Panc1 (cell line): ENCODE results near the gene MORC4.

Experiments used
- CTCF ChIP-seq: fragments of 450-650 bp; IDR thresholded peaks from 2 replicates; pipeline ENCODE4 v1.5.1; 2017; ENCODE audit warnings: mild to moderate bottlenecking
- POLR2AphosphoS5 ChIP-seq: IDR thresholded peaks from 2 replicates; pipeline ENCODE4 v1.6.1; 2012; ENCODE audit warnings: mild to moderate bottlenecking, low read depth, low read length, moderate library complexity
- REST ChIP-seq, 2 experiments: IDR thresholded peaks; 2 replicates each; pipeline ENCODE4 v1.6.1; 2011 to 2012; ENCODE audit warnings: low read depth in 2 of 2, control low read depth in 1 of 2, low read length in 1 of 2, mild to moderate bottlenecking in 1 of 2, moderate library complexity in 1 of 2; ENCODE audit not compliant: insufficient read depth in 1 of 2
- SIN3A ChIP-seq: IDR thresholded peaks from 2 replicates; pipeline ENCODE4 v1.6.1; 2012; ENCODE audit warnings: low read depth, mild to moderate bottlenecking, low read length, moderate library complexity, borderline replicate concordance; ENCODE audit not compliant: insufficient read depth
- TCF7L2 ChIP-seq: IDR thresholded peaks from 2 replicates; pipeline ENCODE4 v1.6.1; 2011; ENCODE audit warnings: mild to moderate bottlenecking, low read depth, low read length, inconsistent platforms

GRCh38 chrX:106903291-106903824 is 96.7 kb downstream of the MORC4 start, which contains the start of gene RIPPLY1:
- TF ChIP-seq CTCF (no peak), POLR2AphosphoS5 (no peak), REST (IDR thresholded peaks at IDR 0.05; ENCODE audit: insufficient read depth in 1 of 2, low read depth in 2 of 2, low read length in 1 of 2) (no peak), TCF7L2 (no peak), SIN3A (no peak)
